GM03348 (cell line): ENCODE data around the gene CLTCL1.
"Not testable (repeated sequence)": the region's sequence is repeated elsewhere in the genome, so short reads cannot be mapped to it uniquely, and the experiment has no call there.

ENCODE experiments used
- DNase-seq: peaks from one replicate; pipeline ENCODE4 v3.0.0; 2012; ENCODE audit warnings: low spot score

Gene CLTCL1

GRCh38 chr22:19291580-19292457 lies at the start of gene CLTCL1:
Gene CLTCL1, minus strand, starts transcription at chr22:19291719. Its CDS starts 78 bp downstream, at chr22:19291641.
- peak; percentile 100 for DNase-seq

- DNase-seq, result no peak
Observed at GRCh38 chr22:19337137-19337536, 45.6 kb upstream of the CLTCL1 start.

- DNase-seq, result no peak
Observed at GRCh38 chr22:19336133-19337075, 44.9 kb upstream of the CLTCL1 start.

- no peak for DNase-seq
Observed at GRCh38 chr22:19331975-19332374, 40.5 kb upstream of the CLTCL1 start.

GRCh38 chr22:19331474-19331873 lies 40.0 kb upstream of the CLTCL1 start:
- DNase-seq, result no peak

GRCh38 chr22:19330865-19331418 lies 39.4 kb upstream of the CLTCL1 start:
- DNase-seq, result no peak

- DNase-seq, result not testable (repeated sequence)
Observed at GRCh38 chr22:19330205-19330604, 38.7 kb upstream of the CLTCL1 start.

GRCh38 chr22:19329454-19329853 lies 37.9 kb upstream of the CLTCL1 start:
- DNase-seq, result no peak

GRCh38 chr22:19325296-19325948 lies 33.9 kb upstream of the CLTCL1 start:
- DNase-seq, result no peak

GRCh38 chr22:19323420-19323819 lies 31.9 kb upstream of the CLTCL1 start:
- DNase-seq, result not testable (repeated sequence)

- DNase-seq, result no peak
Observed at GRCh38 chr22:19321757-19322156, 30.2 kb upstream of the CLTCL1 start.

- not testable (repeated sequence) for DNase-seq
Observed at GRCh38 chr22:19320136-19320535, 28.6 kb upstream of the CLTCL1 start.

- DNase-seq, result no peak
Observed at GRCh38 chr22:19319281-19319680, 27.8 kb upstream of the CLTCL1 start.

- DNase-seq, result no peak
Observed at GRCh38 chr22:19317865-19318264, 26.3 kb upstream of the CLTCL1 start.

GRCh38 chr22:19307872-19308271 lies 16.4 kb upstream of the CLTCL1 start:
- DNase-seq, result no peak

- DNase-seq, result not testable (repeated sequence)
Observed at GRCh38 chr22:19306535-19306934, 15.0 kb upstream of the CLTCL1 start.

- no peak for DNase-seq
Observed at GRCh38 chr22:19304547-19304946, 13.0 kb upstream of the CLTCL1 start.

- DNase-seq, result no peak
Observed at GRCh38 chr22:19303785-19304184, 12.3 kb upstream of the CLTCL1 start.

- no peak for DNase-seq
Observed at GRCh38 chr22:19295733-19296132, 4.2 kb upstream of the CLTCL1 start.

- DNase-seq, result peak; percentile 20
Observed at GRCh38 chr22:19292458-19293230, 1.1 kb upstream of the CLTCL1 start.

- peak; percentile 68 for DNase-seq
Observed at GRCh38 chr22:19291218-19291579, 320 bp downstream of the CLTCL1 start.
